PC-9 (cell line): ENCODE data around the gene ZNF438. TPM values are rescaled to one million over a fixed set of nuclear protein-coding genes. Genes with fewer than 3 reads are reported as not detected.

Experiments
- BruUV-seq: library from RNA; stranded (reverse); fragments of 400-500 nt; replicated peaks from 2 replicates; lab custom pipeline; 2021; lab: Mats Ljungman, UMichigan
- CTCF ChIA-PET: fragments of 300-600 bp; sonication (Branson Sonifier 250); formaldehyde crosslinking; loops from one replicate; lab custom pipeline; 2022; ENCODE audit warnings: antibody characterized with exemption; lab: Charles Lee
- POLR2A ChIA-PET: fragments of 300-600 bp; sonication (Branson Sonifier 250); formaldehyde crosslinking; loops from one replicate; lab custom pipeline; 2022; ENCODE audit warnings: antibody characterized with exemption; ENCODE audit not compliant: unreplicated experiment; lab: Charles Lee
- DNase-seq, 2 experiments: peaks; one replicate each; pipeline versions ENCODE4 v3.0.0 to v3.0.0-alpha.2; 2015 to 2022; ENCODE audit warnings: mixed read lengths in 1 of 2
- H2AFZ ChIP-seq: fragments of 200-600 bp; sonication (generic); 2 replicates; pipeline ENCODE4 v1.8.1; 2017; ENCODE audit warnings: antibody characterized with exemption
- H3F3A ChIP-seq: fragments of 200-600 bp; sonication (generic); 2 replicates; pipeline ENCODE4 v1.8.1; 2017; ENCODE audit warnings: antibody characterized with exemption, mild to moderate bottlenecking, low read depth; ENCODE audit not compliant: insufficient read depth
- H3K27ac ChIP-seq: fragments of 200-600 bp; sonication (generic); 2 replicates; pipeline ENCODE4 v1.6.1; 2016; ENCODE audit warnings: mixed run types
- H3K27me3 ChIP-seq: fragments of 200-600 bp; sonication (generic); 2 replicates; pipeline ENCODE4 v1.6.1; 2016; ENCODE audit warnings: low read depth, mixed run types; ENCODE audit not compliant: insufficient read depth
- H3K36me3 ChIP-seq: fragments of 200-600 bp; sonication (generic); 2 replicates; pipeline ENCODE4 v1.6.1; 2016; ENCODE audit warnings: low read depth, mixed run types
- H3K4me1 ChIP-seq: fragments of 200-600 bp; sonication (generic); replicated peaks from 2 replicates; pipeline ENCODE4 v1.6.1; 2016; ENCODE audit warnings: mixed run types; ENCODE audit not compliant: insufficient read depth
- H3K4me2 ChIP-seq: fragments of 200-600 bp; sonication (generic); 2 replicates; pipeline ENCODE4 v1.6.1; 2017; ENCODE audit warnings: mixed run types
- H3K4me3 ChIP-seq: fragments of 200-600 bp; sonication (generic); 2 replicates; pipeline ENCODE4 v1.6.1; 2016; ENCODE audit warnings: mixed run types
- H3K79me2 ChIP-seq: fragments of 200-600 bp; sonication (generic); 2 replicates; pipeline ENCODE4 v1.6.1; 2017; ENCODE audit warnings: low read depth, mixed run types
- H3K9me2 ChIP-seq: fragments of 200-600 bp; sonication (generic); 2 replicates; pipeline ENCODE4 v1.8.1; 2017; ENCODE audit warnings: mild to moderate bottlenecking; ENCODE audit not compliant: insufficient read depth
- H3K9me3 ChIP-seq: fragments of 200-600 bp; sonication (generic); 2 replicates; pipeline ENCODE4 v1.8.1; 2016; ENCODE audit warnings: low read depth; ENCODE audit not compliant: insufficient read depth
- H4K20me1 ChIP-seq: fragments of 200-600 bp; sonication (generic); 2 replicates; pipeline ENCODE4 v1.8.1; 2017; ENCODE audit not compliant: insufficient read depth
- CTCF ChIP-seq: fragments of 200-600 bp; sonication (generic); conservative IDR thresholded peaks from 2 replicates; pipeline ENCODE4 v1.6.1; 2017; ENCODE audit warnings: mixed run types, antibody characterized with exemption, mild to moderate bottlenecking, moderate library complexity
- EZH2 ChIP-seq: fragments of 200-600 bp; sonication (generic); IDR thresholded peaks from 2 replicates; pipeline ENCODE4 v1.8.0; 2017; ENCODE audit warnings: antibody characterized with exemption, low read depth
- intact Hi-C: fragments of 100-400 bp; cut with micrococcal nuclease; formaldehyde crosslinking; loops from one replicate; pipeline ENCODE4 v1.10.0; 2022; ENCODE audit not compliant: unreplicated experiment
- total RNA-seq: library from RNA; stranded (reverse); gene quantifications from 2 replicates; pipeline ENCODE4 v1.2.3, GENCODE V29; 2021

ZNF438 gene
- total RNA-seq, 1 experiment from 2014 or later = 4.7 TPM

- Histone ChIP-seq H3F3A (no peaks in the 10 kb centered on the region), H3K79me2 (no peaks in the 10 kb centered on the region), H3K9me2 (no peaks in the 10 kb centered on the region), H3K36me3 (no peaks in the 10 kb centered on the region), H3K27ac (no peak overlapping the region), H3K27me3 (no peaks in the 10 kb centered on the region), H3K4me1 (no peaks in the 10 kb centered on the region), H4K20me1 (no peaks in the 10 kb centered on the region), H3K9me3 (no peaks in the 10 kb centered on the region), H3K4me3 (no peak overlapping the region), H3K4me2 (no peak overlapping the region), H2AFZ (no peak overlapping the region)
- intact Hi-C loops = no loop called here
- CTCF ChIA-PET = no interaction called here
- TF ChIP-seq CTCF = no peak
- TF ChIP-seq EZH2 = no peak
- no TSS peak for BruUV-seq
- no peak for DNase-seq
- POLR2A ChIA-PET = no interaction called here
Observed at GRCh38 chr10:30853066-30853465, 178.6 kb downstream of the ZNF438 start.

GRCh38 chr10:30850776-30851175 is 180.9 kb downstream of the ZNF438 start:
- BruUV-seq = no TSS peak
- H3F3A ChIP-seq = no peaks in the 10 kb centered on the region
- no peaks in the 10 kb centered on the region for H3K9me3 ChIP-seq
- TF ChIP-seq EZH2 = no peak
- TF ChIP-seq CTCF = no peak
- intact Hi-C loops = no loop called here
- H3K9me2 ChIP-seq = no peaks in the 10 kb centered on the region
- H3K4me2 ChIP-seq = no peak overlapping the region
- H3K79me2 ChIP-seq = no peaks in the 10 kb centered on the region
- CTCF ChIA-PET = no interaction called here
- H3K36me3 ChIP-seq = no peaks in the 10 kb centered on the region
- DNase-seq = no peak
- POLR2A ChIA-PET = no interaction called here
- H2AFZ ChIP-seq = no peak overlapping the region
- no peak overlapping the region for H3K4me3 ChIP-seq
- H3K4me1 ChIP-seq = no peaks in the 10 kb centered on the region
- H3K27ac ChIP-seq = no peak overlapping the region
- no peaks in the 10 kb centered on the region for H3K27me3 ChIP-seq
- no peaks in the 10 kb centered on the region for H4K20me1 ChIP-seq

DNA sequence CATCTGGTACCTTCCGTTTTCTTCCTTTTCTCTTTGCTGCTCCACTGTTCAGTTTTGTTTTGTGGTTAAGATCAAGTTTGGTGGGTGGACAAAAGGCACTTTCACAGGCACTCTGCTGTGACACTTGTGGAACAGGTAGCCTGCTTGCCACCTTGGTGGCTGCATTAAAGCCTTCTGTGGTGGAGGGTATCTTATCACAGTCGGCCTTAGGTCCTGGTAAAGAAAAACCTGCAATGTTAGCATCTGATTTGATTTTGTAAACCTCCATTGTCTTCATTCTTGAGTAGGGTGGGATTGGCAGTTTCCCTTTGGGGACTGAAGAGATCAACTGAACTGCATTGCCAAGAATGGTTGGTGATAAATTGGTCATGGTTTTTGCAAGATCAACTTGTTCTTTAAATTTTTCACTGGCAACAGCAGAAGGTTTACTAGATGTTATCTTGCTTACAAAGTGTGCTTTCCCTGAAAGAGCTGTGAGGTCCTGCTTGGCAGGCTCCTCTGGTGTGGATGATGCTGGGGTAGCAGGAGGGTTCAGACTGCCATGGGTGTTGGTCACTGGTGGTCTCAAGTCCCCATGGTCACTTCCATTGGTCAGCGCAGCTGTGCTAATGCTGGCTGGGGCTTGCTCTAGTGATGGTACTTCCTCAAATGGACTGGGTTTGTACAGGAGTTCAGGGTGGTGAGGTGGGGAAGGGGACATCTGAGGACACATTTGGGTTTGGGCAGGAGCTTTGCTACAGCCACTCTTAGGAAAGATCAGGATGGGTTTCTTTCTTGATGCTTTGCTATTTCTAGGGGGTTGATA is 182.2 kb downstream of the ZNF438 start:
- no peak overlapping the region for H2AFZ ChIP-seq
- POLR2A ChIA-PET = no interaction called here
- no peaks in the 10 kb centered on the region for H3F3A ChIP-seq
- no peak overlapping the region for H3K4me2 ChIP-seq
- H3K27ac ChIP-seq = no peak overlapping the region
- no peaks in the 10 kb centered on the region for H3K9me2 ChIP-seq
- BruUV-seq = no TSS peak
- CTCF ChIA-PET = no interaction called here
- no peaks in the 10 kb centered on the region for H3K36me3 ChIP-seq
- TF ChIP-seq CTCF = no peak
- no peak for TF ChIP-seq EZH2
- no peaks in the 10 kb centered on the region for H3K27me3 ChIP-seq
- H4K20me1 ChIP-seq = no peaks in the 10 kb centered on the region
- DNase-seq = no peak
- H3K4me1 ChIP-seq = no peaks in the 10 kb centered on the region
- no peaks in the 10 kb centered on the region for H3K9me3 ChIP-seq
- no peaks in the 10 kb centered on the region for H3K79me2 ChIP-seq
- intact Hi-C loops = no loop called here
- no peak overlapping the region for H3K4me3 ChIP-seq
